ENCODE measurements around the gene FRAT2.
A peak's percentile ranks its signal among the peaks of the same experiment; 100 is the strongest.

The FRAT2 gene

GRCh38 chr10:97323501-97323900 is 11.0 kb downstream of the FRAT2 start:
- DNase-seq: no peak

- DNase-seq: no peak
These were observed 12.7 kb downstream of the FRAT2 start for GRCh38 chr10:97321804-97322190.

GRCh38 chr10:97321032-97321803 is 13.3 kb downstream of the FRAT2 start:
- DNase-seq: peak; percentile 62

GRCh38 chr10:97320480-97321031 is 14.0 kb downstream of the FRAT2 start:
- DNase-seq: peak; percentile 24

GRCh38 chr10:97319671-97320479 is 14.7 kb downstream of the FRAT2 start:
- peak; percentile 54 for DNase-seq

- DNase-seq: peak; percentile 94
These were observed 15.5 kb downstream of the FRAT2 start, which contains the start of gene FRAT1 for GRCh38 chr10:97318772-97319651. Gene FRAT1 (plus strand): TSS chr10:97319271. CDS start chr10:97319454, 183 bp downstream.

- no peak for DNase-seq
These were observed 19.9 kb downstream of the FRAT2 start for GRCh38 chr10:97314671-97315070.

GRCh38 chr10:97312897-97313296 is 21.6 kb downstream of the FRAT2 start:
- no peak for DNase-seq

- no peak for DNase-seq
These were observed 23.4 kb downstream of the FRAT2 start for GRCh38 chr10:97311111-97311626.

- DNase-seq: no peak
These were observed 26.4 kb downstream of the FRAT2 start for GRCh38 chr10:97307866-97308780.

- no peak for DNase-seq
These were observed 27.1 kb downstream of the FRAT2 start for GRCh38 chr10:97307441-97307840.

- DNase-seq: no peak
These were observed 32.3 kb downstream of the FRAT2 start for GRCh38 chr10:97302088-97302791.

GRCh38 chr10:97300980-97301379 is 33.5 kb downstream of the FRAT2 start:
- no peak for DNase-seq

GRCh38 chr10:97298223-97298571 is 36.3 kb downstream of the FRAT2 start:
- DNase-seq: no peak

GRCh38 chr10:97297556-97298222 is 36.8 kb downstream of the FRAT2 start:
- no peak for DNase-seq

GRCh38 chr10:97292862-97293198 is 41.7 kb downstream of the FRAT2 start:
- DNase-seq: no peak

GRCh38 chr10:97292097-97292861 is 42.2 kb downstream of the FRAT2 start, which contains the start of gene ARHGAP19:
Gene ARHGAP19 (minus strand): TSS chr10:97292637. CDS start chr10:97292627, 10 bp downstream.
- peak; percentile 98 for DNase-seq

- no peak for DNase-seq
These were observed 43.0 kb downstream of the FRAT2 start for GRCh38 chr10:97291357-97292096.

Data from right hindlimb (tissue), 1 donor.